GM18498 (cell line): Measurements from ENCODE around the gene SUGP2.
"Not testable (repeated sequence)": the region's sequence is repeated elsewhere in the genome, so short reads cannot be mapped to it uniquely, and the experiment has no call there.

Experiments
- ATAC-seq: cut with Tn5 transposase; IDR thresholded peaks from one replicate; pipeline ENCODE4 v1.9.1; 2021; ENCODE audit warnings: mild to moderate bottlenecking, moderate library complexity; ENCODE audit not compliant: unreplicated experiment

SUGP2 gene

DNA sequence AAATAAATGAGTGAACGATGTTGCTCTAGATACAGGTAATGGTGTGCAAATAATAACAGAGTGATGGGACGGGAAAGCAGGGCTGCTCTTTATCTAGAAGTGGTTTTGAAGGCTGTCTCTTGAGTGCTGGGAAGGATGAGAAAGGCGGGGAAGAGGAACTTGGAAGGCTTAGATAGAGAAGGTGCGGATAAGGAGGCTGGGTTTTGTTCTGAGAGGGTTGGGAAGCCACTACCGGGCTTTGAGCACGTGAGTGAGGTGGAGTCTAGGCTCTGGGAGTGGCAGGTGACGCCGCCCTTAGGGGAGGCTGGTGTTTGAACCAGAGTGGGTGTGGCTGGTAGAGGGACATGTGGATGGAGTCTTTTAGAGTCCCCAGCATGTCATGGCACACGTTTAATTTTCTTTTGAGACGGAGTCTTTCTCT is 897 bp upstream of the SUGP2 start:
- ATAC-seq, result peak; percentile 41

DNA sequence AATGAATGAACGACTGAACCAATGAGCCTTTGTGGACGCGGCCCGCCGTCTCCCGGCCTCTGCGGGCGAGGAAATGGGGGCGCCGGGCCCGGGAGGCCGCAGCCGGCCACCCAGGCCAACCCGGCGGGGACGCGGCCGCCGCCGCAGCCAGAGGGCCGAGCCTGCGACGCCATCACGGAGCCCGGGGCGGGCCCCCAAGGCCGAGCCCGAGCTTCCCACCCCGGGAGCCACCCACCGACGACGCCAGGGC is 216 bp downstream of the SUGP2 start:
- no peak for ATAC-seq

DNA sequence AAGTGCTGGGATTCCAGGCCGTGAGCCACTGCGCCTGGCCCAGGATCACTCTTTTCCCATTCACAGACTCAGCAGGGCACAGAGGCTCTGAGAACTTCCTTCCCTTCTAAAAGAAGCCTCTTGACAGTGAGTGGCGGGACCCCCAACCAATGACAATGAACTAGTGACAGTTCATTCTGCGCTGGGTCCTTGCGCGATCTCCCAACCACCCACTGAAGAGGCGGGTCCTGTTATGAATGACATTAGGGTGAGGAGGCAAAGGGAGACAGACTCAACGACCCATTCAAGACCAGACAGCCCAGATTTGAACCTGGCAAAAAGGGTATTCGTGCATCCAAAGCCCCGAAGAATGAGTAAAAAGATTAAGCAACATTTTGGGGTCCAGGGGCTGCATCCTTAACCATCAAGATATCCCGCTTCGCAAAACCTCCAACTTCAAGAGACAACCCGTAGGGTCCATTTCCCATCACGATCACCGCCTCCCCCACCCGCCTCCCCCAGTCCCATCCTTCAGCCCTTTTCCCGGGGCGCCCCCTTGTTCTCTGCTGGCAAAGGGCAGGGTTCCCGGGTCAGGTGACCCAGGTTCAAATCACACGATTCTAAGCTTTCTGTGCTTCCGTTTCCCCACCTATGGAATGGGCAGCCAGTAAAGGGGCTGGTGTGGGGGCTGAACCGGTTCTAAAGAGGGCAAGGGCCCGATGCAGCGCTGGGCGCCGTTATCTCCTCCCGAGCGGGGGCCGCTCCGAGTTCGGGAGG is 719 bp downstream of the SUGP2 start:
- peak; percentile 36 for ATAC-seq

DNA sequence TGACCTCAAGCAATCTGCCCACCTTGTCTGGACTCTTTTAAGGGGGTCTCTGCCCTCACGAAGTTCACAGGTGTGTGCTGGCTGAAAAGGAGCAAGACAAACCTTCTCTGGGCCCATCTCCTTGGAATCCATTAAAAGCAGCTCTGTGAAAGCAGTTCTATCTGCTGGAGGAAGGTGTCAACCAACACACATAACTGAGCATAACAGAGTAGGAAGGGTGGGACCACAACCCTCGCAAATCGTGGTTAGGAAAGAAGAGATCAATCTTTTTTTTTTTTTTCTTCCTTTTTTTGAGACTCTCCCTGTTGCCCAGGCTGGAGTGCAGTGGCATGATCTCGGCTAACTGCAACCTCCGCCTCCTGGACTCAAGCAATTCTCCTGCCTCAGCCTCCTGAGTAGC is 1.4 kb downstream of the SUGP2 start:
- ATAC-seq, result no peak

DNA sequence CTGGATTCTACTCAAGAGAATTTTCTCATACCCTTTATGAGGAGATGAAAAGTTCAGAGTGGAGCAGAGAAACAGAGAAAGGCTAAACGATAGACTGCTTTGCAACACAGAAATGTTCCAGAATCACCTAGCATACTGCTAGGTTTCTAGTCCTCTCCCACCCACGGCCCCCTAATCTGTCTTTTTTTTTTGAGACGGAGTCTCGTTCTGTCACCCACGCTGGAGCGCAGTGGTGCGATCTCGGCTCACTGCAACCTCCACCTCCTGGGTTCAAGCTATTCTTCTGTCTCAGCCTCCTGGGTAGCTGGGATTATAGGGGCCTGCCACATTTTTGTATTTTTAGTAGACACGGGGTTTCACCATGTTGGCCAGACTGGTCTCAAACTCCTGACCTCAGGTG is 4.8 kb downstream of the SUGP2 start:
- ATAC-seq, result no peak

DNA sequence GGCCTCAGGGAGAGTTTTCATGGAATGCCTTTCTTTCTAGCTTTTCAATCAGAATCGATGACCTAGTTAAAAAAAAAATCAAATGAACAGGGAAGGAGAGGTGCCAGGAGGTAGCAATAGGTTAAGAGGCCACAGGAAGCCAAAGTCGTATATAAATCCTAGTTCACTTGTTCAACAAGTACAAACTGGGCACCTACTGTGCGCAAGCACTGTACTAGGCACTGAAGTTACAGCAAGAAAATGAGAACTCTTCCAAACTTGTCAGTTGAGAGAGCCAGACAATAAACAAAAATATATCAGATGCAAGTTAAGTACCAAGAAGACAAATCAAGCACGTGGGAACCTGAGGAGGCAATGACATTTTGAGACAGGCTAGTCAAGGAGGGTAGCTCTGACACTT is 6.1 kb downstream of the SUGP2 start:
- no peak for ATAC-seq

DNA sequence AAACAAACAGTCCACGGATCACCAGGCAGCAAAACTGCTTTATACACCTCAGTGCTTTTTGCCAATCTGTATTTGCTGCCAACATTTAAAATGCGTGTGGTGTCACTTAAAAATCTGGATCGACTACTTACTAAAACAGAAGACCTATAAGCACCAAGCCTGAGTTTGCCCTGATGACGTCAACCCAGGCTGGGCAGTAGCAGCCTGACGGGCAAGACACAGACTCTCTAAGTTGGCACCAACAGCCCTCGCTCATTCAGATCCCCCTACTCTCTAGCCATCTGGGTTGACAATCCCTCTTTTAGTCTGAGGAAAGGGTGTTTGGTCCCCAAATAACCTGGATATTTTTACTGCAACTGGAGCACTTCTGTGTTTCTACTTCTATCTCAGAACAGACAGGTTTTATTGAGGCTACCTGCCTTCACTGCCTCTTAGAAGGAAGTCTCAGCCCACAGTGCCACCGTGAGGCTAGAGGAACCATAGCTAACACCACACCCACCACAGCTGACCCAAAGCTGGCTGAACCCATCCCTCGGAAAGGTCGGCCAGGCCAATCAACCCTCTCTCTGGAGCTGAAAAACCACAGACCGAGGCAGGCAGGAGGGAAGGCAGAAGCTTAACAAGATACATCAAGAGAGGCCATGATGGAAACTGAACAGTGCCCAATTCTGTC is 6.9 kb downstream of the SUGP2 start:
- no peak for ATAC-seq

DNA sequence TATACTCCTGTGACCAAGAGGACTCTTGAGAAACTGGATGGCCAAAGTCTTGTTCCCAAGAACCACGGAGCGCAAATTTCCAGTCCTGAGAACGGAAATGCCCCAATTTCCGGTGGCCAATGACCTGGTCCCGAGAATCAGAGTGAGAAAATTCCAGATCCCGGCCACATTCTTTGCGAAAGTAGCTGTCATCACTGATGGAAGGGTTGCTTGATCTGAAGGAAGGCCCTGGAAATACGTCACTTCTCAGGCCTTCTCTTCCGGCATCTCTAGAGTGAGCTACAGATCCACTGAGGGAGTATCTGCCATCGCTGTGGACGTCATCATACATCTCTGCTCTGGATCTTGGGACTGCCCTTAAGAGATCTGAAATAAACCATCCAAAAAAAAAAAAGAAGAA is 7.5 kb downstream of the SUGP2 start:
- no peak for ATAC-seq

DNA sequence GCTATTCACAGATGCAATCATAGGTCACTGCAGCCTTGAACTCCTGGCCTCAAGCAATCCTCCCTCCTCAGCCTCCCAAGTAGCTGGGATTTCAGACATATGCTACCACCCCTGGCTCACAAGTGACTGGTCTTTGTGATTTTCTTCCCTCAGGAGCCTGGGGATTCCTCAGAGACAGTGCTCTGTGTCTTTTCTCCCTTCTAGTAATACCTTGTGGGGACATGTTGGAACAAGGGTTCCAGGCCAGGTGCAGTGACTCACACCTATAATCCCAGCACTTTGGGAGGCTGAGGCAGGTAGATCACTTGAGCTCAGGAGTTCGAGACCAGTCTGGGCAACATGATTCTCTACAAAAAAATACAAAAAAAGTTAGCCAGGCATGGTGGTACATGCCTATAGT is 9.9 kb downstream of the SUGP2 start:
- not testable (repeated sequence) for ATAC-seq

DNA sequence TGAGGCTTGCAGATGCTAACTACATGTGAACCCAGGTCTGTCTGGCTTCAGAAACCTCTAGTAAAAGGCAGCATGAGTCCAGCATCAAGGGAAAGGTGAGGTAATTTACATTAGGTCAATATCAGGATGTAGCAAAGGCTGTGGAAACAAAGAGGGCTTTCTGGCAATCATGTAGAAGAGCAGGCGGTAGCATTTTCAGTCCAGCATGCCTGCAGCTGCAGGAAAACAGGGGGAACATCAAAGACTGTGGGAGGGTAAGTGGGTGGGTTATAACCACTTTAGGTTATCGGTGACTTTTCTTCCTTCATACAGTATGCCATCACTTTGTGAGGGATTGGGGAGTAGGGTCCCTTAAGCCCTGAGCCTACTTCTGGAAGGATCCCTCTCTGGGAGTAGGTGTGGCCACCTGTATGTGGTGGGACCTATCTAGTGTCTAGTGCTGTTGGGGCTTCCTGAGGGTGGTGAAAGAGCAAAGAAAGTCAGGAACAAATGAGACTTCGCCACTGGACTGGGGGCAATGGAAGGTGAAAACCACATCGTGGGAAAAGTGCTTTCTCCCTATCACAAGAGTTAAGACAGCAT is 10.8 kb downstream of the SUGP2 start:
- ATAC-seq, result no peak

DNA sequence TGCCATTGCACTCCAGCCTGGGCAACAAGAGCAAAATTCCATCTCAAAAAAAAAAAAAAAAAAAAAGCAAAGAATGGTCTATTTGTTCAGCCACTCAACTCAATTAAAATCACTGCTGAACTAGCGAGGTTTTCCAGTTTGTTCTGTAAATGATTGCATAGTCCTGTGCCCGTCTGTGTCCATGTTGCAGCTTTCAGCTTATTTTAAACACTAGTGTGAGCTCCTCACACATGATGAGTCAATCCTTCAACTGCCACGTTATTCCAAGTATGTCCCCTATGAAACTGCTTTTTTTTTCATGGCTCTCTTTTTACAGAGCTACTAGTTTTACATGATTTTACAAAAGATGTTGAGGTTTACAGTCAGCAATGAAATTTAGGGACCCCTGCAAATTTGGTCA is 12.2 kb downstream of the SUGP2 start:
- no peak for ATAC-seq

DNA sequence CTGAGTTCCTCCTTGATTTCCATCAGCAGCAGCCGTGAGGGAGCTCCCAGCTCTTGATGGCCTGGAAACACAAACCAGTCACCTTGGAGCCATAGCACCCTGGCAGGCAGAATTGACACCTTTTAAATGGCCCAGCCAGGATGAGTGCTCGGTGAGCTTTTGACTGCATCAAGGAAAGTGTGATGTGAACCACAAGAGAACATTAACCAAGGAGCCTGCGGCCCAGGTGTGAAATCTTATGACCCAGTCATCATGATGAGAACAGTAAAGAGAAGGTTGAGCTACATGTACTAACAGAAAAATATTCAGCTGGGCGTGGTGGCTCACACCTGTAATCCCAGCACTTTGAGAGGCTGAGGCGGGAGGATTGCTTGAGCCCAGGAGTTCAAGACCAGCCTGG is 22.8 kb downstream of the SUGP2 start:
- no peak for ATAC-seq

DNA sequence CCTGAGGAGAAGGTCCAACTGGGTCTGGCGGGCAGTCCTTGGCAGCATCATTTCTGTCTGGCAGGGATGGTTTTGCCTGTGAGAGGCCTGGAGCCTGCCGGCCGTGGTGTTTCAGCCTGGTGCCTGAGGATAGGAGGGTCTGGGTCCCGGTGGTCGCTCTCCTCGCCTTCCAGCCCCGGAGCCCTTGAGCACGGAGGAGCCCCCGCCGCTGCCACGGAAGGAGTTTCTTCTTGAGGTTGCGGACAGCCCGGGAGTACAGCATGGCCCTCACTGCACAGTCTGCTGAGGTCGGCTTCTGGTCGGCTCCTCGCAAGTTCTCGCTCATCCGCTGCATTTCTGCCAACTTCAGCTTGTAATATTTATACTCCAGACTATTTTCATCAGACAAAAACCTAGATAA is 23.4 kb downstream of the SUGP2 start:
- no peak for ATAC-seq

DNA sequence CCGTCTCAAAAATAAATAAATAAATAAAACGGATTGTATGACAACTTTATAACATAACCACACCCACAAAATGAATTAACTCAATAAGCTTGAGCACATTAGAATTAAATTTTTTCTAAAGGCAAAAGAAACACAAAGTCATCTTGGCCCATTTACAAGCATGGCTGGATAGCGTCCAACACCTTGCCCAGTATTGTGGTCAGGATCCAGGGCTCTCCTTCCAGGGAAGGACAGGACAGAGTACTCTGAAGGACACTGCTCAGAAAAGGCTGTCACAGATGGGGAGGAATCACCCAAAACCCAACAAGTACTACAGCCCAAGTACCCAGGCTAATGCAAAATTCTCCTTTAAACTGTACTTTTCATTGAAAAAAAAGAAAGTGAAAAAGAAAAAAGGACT is 27.1 kb downstream of the SUGP2 start:
- ATAC-seq, result no peak

DNA sequence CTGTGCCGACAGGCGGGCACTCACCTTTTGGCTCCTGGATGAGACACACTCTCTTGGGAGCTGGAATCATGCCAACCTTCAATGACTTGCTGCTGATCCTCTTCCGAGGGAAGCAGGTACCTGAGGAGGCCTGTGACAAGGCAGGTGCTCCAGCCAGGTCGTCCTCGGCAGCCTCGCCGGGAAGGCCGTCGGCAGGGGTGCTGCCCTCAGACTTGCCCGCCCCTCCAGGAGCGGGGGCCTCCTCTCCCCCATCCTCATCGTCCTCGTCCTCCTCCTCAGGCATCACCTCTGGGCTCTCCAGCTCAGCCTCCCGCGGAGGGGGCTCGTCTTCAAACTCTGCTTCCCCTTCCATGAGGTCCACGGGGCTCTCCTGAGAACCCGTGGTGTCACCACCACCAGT is 29.2 kb downstream of the SUGP2 start:
- ATAC-seq, result no peak

DNA sequence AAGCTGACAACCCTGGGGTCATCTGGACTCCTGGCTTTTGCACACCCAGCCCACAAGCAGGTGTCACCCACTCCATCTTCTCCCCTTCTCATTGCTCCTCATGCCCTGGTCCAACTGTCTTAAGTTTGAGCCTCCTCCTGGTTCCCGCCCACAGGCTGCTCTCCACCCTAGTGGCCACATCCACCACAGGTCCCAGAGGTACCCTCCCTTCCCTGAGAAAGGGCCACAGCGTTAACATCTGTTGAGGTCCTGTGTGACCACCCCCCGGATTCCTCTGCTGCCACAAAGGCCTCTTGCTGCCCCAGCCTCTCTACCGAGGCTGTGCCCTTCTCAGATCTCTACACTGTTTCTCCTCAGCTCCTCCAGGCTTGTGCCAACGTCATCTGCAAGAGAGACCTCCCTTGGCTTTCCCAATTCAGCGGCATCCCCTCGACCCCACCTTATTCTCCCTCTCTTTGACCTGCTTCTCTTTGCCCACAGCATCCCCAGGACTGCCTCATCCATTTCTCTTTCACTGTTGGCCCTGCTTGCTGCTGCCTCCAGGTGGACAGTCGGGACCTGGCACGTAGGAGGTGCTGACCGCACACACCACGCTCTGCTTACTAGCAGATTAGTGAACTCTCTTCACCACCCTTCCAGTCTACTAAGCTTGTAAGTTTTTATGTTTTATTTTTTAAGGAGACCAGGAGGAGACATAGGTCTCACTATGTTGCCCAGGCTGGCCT is 33.3 kb downstream of the SUGP2 start:
- ATAC-seq, result no peak

DNA sequence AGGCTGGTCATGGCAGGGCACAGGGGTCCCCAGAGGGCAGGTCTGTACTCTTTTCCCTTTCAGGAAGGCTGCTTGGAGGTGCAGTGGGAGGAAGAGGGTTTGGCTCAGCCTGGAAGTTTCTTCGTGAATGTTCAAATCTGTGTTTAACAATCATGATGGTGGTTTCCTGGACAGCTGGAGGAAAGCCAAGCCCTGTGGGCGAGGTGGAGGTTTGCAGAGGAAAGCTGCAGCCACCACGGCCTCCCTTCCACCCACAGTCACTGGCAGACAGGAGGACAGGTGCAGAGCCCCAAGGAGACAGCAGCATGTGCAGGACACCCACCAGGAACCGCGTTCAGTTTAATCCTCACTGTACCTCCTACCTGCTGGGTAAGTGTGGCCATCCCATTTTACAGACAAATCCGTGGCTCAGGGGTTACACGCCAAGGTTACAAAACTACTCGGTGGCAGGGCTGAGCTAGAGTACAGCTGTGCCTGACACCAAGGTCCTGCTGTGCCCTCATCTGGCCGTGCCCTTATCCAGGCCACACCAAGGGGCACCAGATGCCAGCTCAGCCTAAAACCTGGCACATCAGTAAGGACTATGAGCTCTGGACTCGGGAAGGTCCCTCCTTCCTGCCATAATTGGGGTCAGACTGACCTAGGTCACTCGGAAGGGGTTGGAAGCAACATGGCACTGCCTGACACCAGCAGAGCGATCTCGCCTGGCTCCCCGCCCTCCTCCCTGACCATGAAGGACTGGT is 34.1 kb downstream of the SUGP2 start:
- ATAC-seq, result no peak

DNA sequence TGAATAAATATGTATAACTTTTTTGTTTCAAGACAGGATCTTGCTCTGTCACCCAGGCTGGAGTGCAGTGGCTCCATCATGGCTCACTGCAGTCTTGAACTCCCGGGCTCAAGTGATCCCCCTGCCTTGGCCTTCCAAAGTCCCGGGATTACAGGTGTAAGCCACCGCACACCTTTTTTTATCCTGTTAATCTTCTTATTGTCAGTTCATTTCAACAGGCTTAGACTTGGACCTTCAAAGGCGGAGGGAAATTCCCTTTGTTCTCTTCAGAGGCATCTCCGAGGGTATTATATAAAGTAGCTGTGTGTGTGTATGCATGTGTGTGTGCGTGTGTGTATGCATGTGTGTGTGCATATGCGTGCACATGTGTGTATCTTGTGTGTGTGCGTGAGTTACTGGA is 35.0 kb downstream of the SUGP2 start:
- no peak for ATAC-seq

DNA sequence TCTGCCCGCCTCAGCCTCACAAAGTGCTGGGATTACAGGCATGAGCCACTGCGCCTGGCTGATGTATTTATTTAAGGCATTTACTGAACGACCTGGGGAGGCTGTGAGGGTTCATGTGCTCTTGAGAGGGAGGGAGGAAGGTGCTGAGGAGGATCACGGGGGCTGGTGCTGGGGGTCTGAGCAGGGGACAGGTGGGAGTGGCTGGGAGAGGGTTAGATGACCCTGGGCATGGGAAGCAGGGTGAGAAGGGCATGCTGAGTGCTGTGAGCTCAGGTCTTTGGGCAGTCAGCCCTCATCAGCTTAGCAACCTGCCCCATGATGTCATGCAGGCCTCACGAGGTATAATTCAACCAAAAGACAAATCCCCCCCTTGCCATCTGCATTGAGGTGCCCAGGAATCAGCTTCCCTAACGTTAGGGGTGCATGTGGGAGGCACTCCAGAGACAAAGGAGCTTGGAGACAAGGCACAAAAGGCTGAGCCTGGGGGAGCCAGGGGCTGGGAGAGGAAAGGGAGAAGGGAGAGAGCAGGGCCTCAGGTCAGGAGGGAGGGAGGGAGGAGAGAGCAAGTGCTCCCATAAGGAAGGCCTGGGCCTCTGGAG is 36.4 kb downstream of the SUGP2 start:
- no peak for ATAC-seq

DNA sequence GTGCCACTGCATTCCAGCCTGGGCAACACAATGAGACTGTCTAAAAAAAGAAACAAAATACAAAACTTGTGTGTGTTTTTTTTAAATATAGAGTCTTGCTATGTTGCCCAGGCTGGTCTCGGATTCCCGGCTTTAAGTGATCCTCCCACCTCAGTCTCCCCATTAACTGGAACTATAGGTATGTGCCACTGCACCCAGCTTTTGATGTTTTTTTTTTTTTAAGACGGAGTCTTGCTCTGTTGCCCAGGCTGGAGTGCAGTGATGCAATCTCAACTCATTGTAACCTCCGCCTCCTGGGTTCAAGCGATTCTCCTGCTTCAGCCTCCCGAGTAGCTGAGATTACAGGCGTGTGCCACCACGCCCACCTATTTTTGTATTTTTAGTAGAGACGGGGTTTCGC is 37.0 kb downstream of the SUGP2 start:
- no peak for ATAC-seq

DNA sequence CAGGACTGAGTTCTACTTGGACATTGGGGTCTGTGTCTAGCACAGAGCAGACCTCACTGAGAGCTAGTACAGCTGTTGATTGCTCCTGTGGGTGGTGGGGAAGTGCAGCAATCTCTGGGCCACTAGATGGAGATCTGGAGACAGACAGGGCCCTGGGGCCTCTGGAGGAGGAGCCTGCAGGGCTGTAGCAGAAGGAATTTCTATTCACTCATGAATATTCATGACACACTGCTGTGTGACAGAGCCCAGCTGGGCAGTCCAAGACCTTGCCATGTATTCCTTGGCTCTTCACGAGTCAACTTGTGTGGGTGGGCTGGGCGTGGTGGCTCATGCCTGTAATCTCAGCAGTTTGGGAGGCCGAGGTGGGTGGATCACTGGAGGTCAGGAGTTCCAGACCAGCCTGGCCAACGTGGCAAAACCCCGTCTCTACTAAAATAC is 37.5 kb downstream of the SUGP2 start:
- no peak for ATAC-seq
